HFFc6 (cell line): ENCODE measurements around the gene CKAP5. TPM values are rescaled to one million over a fixed set of nuclear protein-coding genes. Genes with fewer than 3 reads are reported as not detected.
"Not testable (repeated sequence)": the region's sequence is repeated elsewhere in the genome, so short reads cannot be mapped to it uniquely, and the experiment has no call there.

Source experiments
- DNase-seq: peaks from one replicate; pipeline ENCODE4 v3.0.0-alpha.2; 2018
- H3K27ac Mint-ChIP-seq: 2 replicates; pipeline ENCODE4 v1.8.0; 2020; ENCODE audit warnings: mild to moderate bottlenecking, mixed read lengths
- H3K27me3 Mint-ChIP-seq: 2 replicates; pipeline ENCODE4 v1.8.0; 2021; ENCODE audit warnings: mild to moderate bottlenecking, moderate library complexity, mixed read lengths; ENCODE audit not compliant: insufficient read depth
- H3K36me3 Mint-ChIP-seq: 2 replicates; pipeline ENCODE4 v1.8.0; 2021; ENCODE audit warnings: low read depth, mixed read lengths
- H3K4me1 Mint-ChIP-seq: 2 replicates; pipeline ENCODE4 v1.8.0; 2020; ENCODE audit warnings: low read depth, mixed read lengths
- H3K4me3 Mint-ChIP-seq: 2 replicates; pipeline ENCODE4 v1.8.0; 2020; ENCODE audit warnings: mild to moderate bottlenecking, moderate library complexity, mixed read lengths
- H3K9me3 Mint-ChIP-seq: 2 replicates; pipeline ENCODE4 v1.8.0; 2020; ENCODE audit warnings: mild to moderate bottlenecking, mixed read lengths
- CTCF ChIP-seq: fragments of 200-600 bp; sonication (generic); IDR thresholded peaks from 2 replicates; pipeline ENCODE4 v1.5.0; 2021; ENCODE audit warnings: antibody characterized with exemption, mild to moderate bottlenecking
- total RNA-seq, 6 experiments: library from RNA; stranded (reverse); fragmentation: NEBNext Ultra II Directional; extraction: Animal tissue kit (Norgen Biotek cat#: 25700); gene quantifications; 2 replicates in 1 of 6; 3 replicates in 5 of 6; pipeline ENCODE4 v1.2.3, GENCODE V29; 2021

Gene CKAP5
- total RNA-seq, 6 experiments from 2014 or later = 87.8 to 125 (median 116) TPM

DNA sequence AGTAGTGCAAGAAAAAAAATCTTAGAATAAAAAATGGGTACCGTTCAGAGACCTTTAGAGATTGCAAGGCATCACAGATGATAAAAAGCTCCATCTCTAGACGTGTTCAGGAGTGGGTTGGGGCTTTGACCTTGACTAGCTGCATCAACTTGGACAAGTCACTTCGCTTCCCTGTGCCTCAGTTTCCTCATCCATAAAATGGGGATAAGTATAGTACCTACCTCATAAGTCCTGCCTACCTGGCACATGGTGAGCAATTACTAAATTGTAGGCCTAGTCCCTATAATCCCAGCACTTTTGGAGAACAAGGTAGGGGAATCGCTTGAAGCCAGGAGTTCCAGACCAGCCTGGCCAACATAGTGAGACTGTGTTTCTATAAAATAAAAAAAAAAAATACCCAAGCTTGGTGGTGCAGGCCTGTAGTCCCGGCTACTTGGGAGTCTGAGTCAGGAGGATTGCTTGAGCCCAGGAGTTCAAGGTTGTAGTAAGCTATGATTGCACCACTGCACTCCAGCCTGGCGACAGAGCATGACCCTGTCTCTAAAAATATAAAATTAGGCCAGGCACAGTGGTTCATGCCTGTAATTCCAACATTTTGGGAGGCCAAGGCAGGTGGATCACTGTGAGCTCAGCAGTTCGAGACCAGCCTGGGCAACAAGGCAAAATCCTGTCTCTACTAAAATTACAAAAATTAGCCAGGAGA, 133.1 kb downstream of the CKAP5 start:
- Mint-ChIP-seq H3K4me3 (no peak overlapping the region), H3K27me3 (no peaks in the 10 kb centered on the region), H3K9me3 (no peaks in the 10 kb centered on the region), H3K4me1 (peaks cover 35% of the 10 kb centered on the region), H3K27ac (no peak overlapping the region), H3K36me3 (peaks cover 7% of the 10 kb centered on the region; the same call in 1 of the 2 replicates)
- TF ChIP-seq CTCF = no peak
- DNase-seq = no peak

- Mint-ChIP-seq H3K27ac (peak overlapping the region; percentile 92), H3K4me3 (no peak overlapping the region; the same call in 1 of the 2 replicates)
Measured at GRCh38 chr11:46711303-46711702, 134.8 kb downstream of the CKAP5 start.

GRCh38 chr11:46710821-46711269, 135.2 kb downstream of the CKAP5 start:
- H3K36me3 Mint-ChIP-seq = peaks cover 17% of the 10 kb centered on the region; the same call in 1 of the 2 replicates
- H3K27me3 Mint-ChIP-seq = no peaks in the 10 kb centered on the region
- peak; percentile 86 for DNase-seq
- H3K9me3 Mint-ChIP-seq = no peaks in the 10 kb centered on the region
- H3K27ac Mint-ChIP-seq = peak overlapping the region; percentile 92
- peaks cover 35% of the 10 kb centered on the region for H3K4me1 Mint-ChIP-seq
- no peak for TF ChIP-seq CTCF
- no peak overlapping the region; the same call in 1 of the 2 replicates for H3K4me3 Mint-ChIP-seq

More at GRCh38 chr11:46711303-46711702, 134.8 kb downstream of the CKAP5 start:
- no peak for TF ChIP-seq CTCF
- no peak for DNase-seq
- Mint-ChIP-seq H3K4me1 (peaks cover 35% of the 10 kb centered on the region), H3K36me3 (peaks cover 17% of the 10 kb centered on the region; the same call in 1 of the 2 replicates), H3K9me3 (no peaks in the 10 kb centered on the region), H3K27me3 (no peaks in the 10 kb centered on the region)

GRCh38 chr11:46709351-46709750, 136.7 kb downstream of the CKAP5 start:
- DNase-seq, H3K9me3 Mint-ChIP-seq, H3K4me3 Mint-ChIP-seq, H3K27me3 Mint-ChIP-seq: not testable (repeated sequence)
- H3K27ac Mint-ChIP-seq = peak overlapping the region; percentile 55; the same call in 1 of the 2 replicates
- H3K4me1 Mint-ChIP-seq = peaks cover 25% of the 10 kb centered on the region
- H3K36me3 Mint-ChIP-seq = peaks cover 17% of the 10 kb centered on the region; the same call in 1 of the 2 replicates

- no peaks in the 10 kb centered on the region for H3K9me3 Mint-ChIP-seq
- H3K27me3 Mint-ChIP-seq = no peaks in the 10 kb centered on the region
- no peak overlapping the region for H3K4me3 Mint-ChIP-seq
- DNase-seq = no peak
- peaks cover 28% of the 10 kb centered on the region for H3K4me1 Mint-ChIP-seq
- peaks cover 29% of the 10 kb centered on the region for H3K36me3 Mint-ChIP-seq
- no peak overlapping the region for H3K27ac Mint-ChIP-seq
- TF ChIP-seq CTCF = no peak
Measured at GRCh38 chr11:46706886-46707285, 139.2 kb downstream of the CKAP5 start.

DNA sequence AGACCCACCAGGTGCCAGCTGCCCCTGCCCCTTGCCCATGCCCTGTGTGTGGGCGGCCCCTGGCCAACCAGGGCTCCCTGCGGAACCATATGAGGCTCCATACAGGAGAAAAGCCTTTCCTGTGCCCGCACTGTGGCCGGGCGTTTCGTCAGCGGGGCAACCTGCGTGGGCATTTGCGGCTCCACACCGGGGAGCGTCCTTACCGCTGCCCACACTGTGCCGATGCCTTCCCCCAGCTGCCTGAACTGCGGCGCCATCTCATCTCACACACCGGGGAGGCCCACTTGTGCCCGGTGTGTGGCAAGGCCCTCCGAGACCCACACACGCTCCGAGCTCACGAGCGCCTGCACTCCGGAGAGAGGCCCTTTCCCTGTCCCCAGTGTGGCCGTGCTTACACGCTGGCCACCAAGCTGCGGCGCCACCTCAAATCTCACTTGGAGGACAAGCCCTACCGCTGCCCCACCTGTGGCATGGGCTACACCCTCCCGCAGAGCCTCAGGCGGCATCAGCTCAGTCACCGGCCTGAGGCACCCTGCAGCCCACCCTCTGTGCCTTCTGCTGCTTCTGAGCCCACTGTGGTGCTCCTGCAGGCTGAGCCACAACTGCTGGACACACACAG, 140.9 kb downstream of the CKAP5 start:
- Mint-ChIP-seq H3K4me3 (no peak overlapping the region), H3K9me3 (no peaks in the 10 kb centered on the region), H3K36me3 (peaks cover 39% of the 10 kb centered on the region)

More for the DNA sequence above, 140.9 kb downstream of the CKAP5 start:
- no peak overlapping the region for H3K27ac Mint-ChIP-seq
- H3K4me1 Mint-ChIP-seq = peaks cover 23% of the 10 kb centered on the region
- DNase-seq = no peak
- no peak for TF ChIP-seq CTCF
- no peaks in the 10 kb centered on the region for H3K27me3 Mint-ChIP-seq
